Measurements from ENCODE around the gene GALNT13. TPM values are rescaled to one million over a fixed set of nuclear protein-coding genes. Genes with fewer than 3 reads are reported as not detected.

The GALNT13 gene
- total RNA-seq, 1 experiment from 2014 or later, result 4.0 TPM

DNA sequence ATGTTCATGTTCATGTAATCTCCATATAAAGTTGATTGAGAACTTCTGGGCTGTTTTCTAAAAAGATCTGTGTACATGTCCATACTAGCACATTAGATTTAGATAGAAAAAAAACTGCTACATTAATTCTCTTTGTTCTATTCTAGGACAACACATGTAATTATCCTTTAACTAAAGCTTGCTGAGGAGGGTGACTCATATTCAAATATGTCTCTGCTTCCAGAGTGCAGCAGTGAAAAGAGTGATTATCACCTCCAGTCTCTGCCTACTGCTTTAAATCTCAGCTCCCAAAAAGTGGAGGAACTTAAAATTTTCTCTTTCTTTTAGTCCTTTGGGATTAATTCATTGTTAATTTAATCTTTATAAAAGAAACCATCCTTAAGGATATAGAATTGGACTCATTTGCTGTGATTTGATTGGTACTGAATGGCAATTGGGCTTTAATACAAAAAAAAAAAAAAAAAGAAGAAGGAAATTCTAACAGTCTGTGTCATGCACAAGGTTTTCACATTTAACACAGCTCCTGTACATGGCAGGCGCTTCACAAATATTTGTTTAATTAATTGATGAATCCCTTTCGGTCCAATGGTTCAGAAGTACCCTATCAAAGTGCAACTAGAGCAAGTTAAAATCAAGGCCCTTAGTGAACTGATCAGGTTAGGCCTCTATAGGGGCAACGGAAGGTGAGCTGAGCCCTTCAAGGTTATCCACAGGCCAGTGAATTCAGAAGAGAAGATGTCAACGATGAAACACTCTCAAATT, 612.8 kb downstream of the GALNT13 start:
- DNase-seq, result no peak

DNA sequence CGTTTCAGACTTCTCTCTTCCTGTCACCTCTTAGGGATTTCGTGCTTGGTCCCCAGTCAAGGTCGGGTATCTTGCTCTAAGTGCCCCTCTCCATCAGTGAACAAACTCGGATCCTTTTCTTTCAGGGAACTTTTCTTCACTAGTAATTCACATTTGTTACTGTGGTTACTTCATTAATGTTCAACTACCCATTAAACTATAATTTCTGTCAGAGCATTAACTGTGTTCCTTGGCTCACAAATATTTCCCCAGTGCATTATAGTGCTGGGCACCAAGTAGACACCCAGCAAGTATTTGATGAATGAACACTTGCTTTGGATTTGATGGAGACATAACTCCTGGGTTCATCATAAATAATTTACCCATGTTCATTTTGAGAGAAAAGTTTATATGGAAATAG, 617.1 kb downstream of the GALNT13 start:
- H3K36me3 ChIP-seq, result no peaks in the 10 kb centered on the region
- no peak overlapping the region for H3K27ac ChIP-seq

More for the DNA sequence above, 612.8 kb downstream of the GALNT13 start:
- no peaks in the 10 kb centered on the region for H3K36me3 ChIP-seq
- no peaks in the 10 kb centered on the region for H3K4me1 ChIP-seq
- H3K4me3 ChIP-seq, result no peak overlapping the region
- no peaks in the 10 kb centered on the region for H3K27me3 ChIP-seq
- H3K27ac ChIP-seq, result no peak overlapping the region
- no peaks in the 10 kb centered on the region for H3K9me3 ChIP-seq (replicated peaks)

DNA sequence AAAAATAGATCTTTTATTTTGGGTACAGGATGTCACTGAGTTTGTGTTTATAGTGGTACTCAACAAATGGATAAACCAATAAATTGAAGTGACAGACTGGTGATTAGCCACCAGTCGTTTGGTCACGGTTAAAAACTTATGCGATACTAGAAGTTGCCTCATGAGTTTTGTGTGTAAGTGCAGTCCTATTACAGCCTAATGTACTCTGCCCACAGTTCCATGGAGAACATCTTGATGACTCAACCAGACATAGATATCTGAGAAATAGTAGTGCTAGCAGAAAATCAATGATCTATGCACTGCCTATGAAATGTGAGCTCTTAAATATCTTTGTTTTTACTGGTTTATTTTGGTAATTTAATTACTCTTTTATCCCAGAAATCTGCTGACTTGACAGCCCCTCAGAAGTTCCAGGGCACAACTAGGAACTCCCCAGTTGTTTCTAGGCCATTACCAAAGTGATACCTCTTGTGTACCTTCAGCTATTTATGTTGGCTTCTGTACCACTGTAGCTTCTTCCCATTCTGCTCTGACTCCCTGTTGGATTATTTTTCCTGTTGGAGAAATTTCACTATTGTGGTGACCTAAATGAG, 617.6 kb downstream of the GALNT13 start:
- H3K27ac ChIP-seq, result no peak overlapping the region
- no peak for DNase-seq
- no peaks in the 10 kb centered on the region for H3K36me3 ChIP-seq
- no peak overlapping the region for H3K4me3 ChIP-seq
- no peaks in the 10 kb centered on the region for H3K9me3 ChIP-seq (replicated peaks)
- H3K4me1 ChIP-seq, result no peaks in the 10 kb centered on the region
- H3K27me3 ChIP-seq, result no peaks in the 10 kb centered on the region

More for the DNA sequence above, 617.1 kb downstream of the GALNT13 start:
- Histone ChIP-seq H3K27me3 (no peaks in the 10 kb centered on the region), H3K4me1 (no peaks in the 10 kb centered on the region), H3K9me3 (replicated peaks) (no peaks in the 10 kb centered on the region), H3K4me3 (no peak overlapping the region)
- no peak for DNase-seq

DNA sequence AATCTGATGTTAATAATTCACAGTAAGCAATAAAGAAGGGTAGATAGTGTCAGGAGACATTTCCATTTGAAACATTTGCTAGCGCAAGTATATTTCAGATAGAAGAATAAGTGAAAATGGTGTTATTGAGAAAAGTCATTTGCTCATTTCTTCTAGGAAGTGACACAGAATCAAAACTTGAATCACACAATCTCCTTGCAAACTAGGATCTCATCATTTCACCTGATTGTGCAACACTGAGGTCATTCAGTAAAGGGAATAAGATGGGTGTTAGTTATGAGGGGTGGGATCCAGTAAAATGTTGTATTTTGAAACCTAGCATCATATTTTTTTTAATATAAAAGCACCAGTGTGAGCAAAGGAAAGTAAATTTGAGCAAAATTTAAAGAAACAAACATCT, 618.8 kb downstream of the GALNT13 start:
- Histone ChIP-seq H3K27ac (no peak overlapping the region), H3K9me3 (replicated peaks) (no peaks in the 10 kb centered on the region), H3K4me3 (no peak overlapping the region), H3K27me3 (no peaks in the 10 kb centered on the region), H3K4me1 (no peaks in the 10 kb centered on the region), H3K36me3 (no peaks in the 10 kb centered on the region)
- DNase-seq, result no peak

DNA sequence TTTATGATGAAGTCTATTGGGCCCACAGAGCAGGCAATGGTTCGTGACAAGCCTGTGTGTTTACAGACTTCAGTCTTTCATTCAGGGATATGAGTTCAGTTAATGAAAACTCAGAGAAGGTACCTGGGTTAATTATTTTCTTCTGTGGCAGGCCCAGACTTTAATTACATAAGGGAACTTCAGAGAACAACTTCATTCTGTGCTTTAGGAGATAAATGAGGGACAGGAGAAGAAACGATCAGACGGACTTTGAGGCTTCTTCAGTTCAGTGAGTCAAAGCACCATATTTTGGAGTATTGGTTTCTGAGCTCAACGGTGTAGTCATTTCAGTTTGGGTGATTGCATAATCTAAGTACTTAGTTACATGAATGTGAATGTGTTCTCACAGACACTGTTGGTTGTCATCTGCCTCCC, 623.7 kb downstream of the GALNT13 start:
- H3K36me3 ChIP-seq, result no peaks in the 10 kb centered on the region
- no peaks in the 10 kb centered on the region for H3K27me3 ChIP-seq
- H3K9me3 ChIP-seq (replicated peaks), result no peaks in the 10 kb centered on the region
- no peak overlapping the region for H3K4me3 ChIP-seq
- DNase-seq, result no peak
- no peak overlapping the region for H3K27ac ChIP-seq
- H3K4me1 ChIP-seq, result no peaks in the 10 kb centered on the region

DNA sequence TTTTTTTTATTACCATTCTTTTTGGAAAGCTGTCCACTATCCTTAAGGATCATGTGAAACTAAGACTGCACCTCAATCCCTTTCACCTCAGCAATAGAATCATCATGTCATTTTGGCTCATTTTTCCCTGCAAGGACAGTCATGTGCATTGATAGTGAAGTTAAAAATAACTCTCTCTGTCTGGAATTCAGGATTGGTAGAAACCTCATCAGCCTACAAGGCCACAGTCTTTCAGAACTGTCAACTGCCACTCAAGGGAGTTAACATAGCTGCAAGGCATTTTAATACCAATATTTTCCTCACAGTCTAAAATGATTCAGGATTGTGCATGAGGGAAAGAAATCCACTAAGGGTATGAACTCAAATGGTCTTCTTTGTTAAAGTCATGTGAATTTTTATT, 625.3 kb downstream of the GALNT13 start:
- no peaks in the 10 kb centered on the region for H3K4me1 ChIP-seq
- no peaks in the 10 kb centered on the region for H3K27me3 ChIP-seq
- H3K9me3 ChIP-seq (replicated peaks), result no peaks in the 10 kb centered on the region
- H3K36me3 ChIP-seq, result no peaks in the 10 kb centered on the region
- no peak overlapping the region for H3K4me3 ChIP-seq
- H3K27ac ChIP-seq, result no peak overlapping the region
- no peak for DNase-seq
